HepG2 (cell line): Measurements from ENCODE around the gene SLC25A43. TPM values are rescaled to one million over a fixed set of nuclear protein-coding genes. Genes with fewer than 3 reads are reported as not detected.
A peak's percentile ranks its signal among the peaks of the same experiment; 100 is the strongest.

Experiments
- BCL6 ChIP-seq: IDR thresholded peaks from 2 replicates; pipeline ENCODE4 v1.6.1; 2016; ENCODE audit warnings: missing genetic modification reagents, missing compliant biosample characterization
- FOXA1 ChIP-seq, 2 experiments: fragments of 450-650 bp in 1 of 2; sonication (generic) in 1 of 2; formaldehyde crosslinking in 1 of 2; IDR thresholded peaks; 2 replicates each; pipeline versions ENCODE4 v1.4.0 to v1.6.1; 2016 to 2020; ENCODE audit warnings: missing genetic modification reagents in 1 of 2
- FOXK1 ChIP-seq: sonication (generic); formaldehyde crosslinking; IDR thresholded peaks from 2 replicates; pipeline ENCODE4 v1.4.0; 2020; ENCODE audit warnings: low read depth, missing genetic modification reagents, borderline replicate concordance
- HNF4A ChIP-seq: sonication (generic); formaldehyde crosslinking; IDR thresholded peaks from 2 replicates; pipeline ENCODE4 v1.4.0; 2020; ENCODE audit warnings: missing genetic modification reagents
- MAX ChIP-seq: IDR thresholded peaks from 2 replicates; pipeline ENCODE4 v1.6.1; 2012; ENCODE audit warnings: inconsistent platforms
- NR2C2 ChIP-seq: sonication (generic); formaldehyde crosslinking; IDR thresholded peaks from 2 replicates; pipeline ENCODE4 v1.4.0; 2020; ENCODE audit warnings: missing genetic modification reagents, mild to moderate bottlenecking, moderate library complexity, borderline replicate concordance
- PITX1 ChIP-seq: sonication (generic); formaldehyde crosslinking; IDR thresholded peaks from 2 replicates; pipeline ENCODE4 v1.5.1; 2020; ENCODE audit warnings: mild to moderate bottlenecking, missing genetic modification reagents
- PRDM15 ChIP-seq: sonication (generic); formaldehyde crosslinking; IDR thresholded peaks from 2 replicates; pipeline ENCODE4 v1.4.0; 2020; ENCODE audit warnings: missing genetic modification reagents
- TOE1 ChIP-seq: sonication (generic); formaldehyde crosslinking; IDR thresholded peaks from 2 replicates; pipeline ENCODE4 v1.4.0; 2020; ENCODE audit warnings: mild to moderate bottlenecking, missing genetic modification reagents
- TSC22D2 ChIP-seq: sonication (generic); formaldehyde crosslinking; IDR thresholded peaks from 2 replicates; pipeline ENCODE4 v1.5.1; 2020; ENCODE audit warnings: missing genetic modification reagents, mild to moderate bottlenecking, borderline replicate concordance
- ZMYM4 ChIP-seq: sonication (generic); formaldehyde crosslinking; IDR thresholded peaks from 2 replicates; pipeline ENCODE4 v1.8.1; 2023; ENCODE audit warnings: mild to moderate bottlenecking, missing genetic modification reagents
- ZNF24 ChIP-seq: fragments of 450-650 bp; IDR thresholded peaks from 2 replicates; pipeline ENCODE4 v1.6.1; 2017; ENCODE audit warnings: antibody characterized with exemption, mild to moderate bottlenecking
- ZNF570 ChIP-seq: sonication (generic); formaldehyde crosslinking; IDR thresholded peaks from 2 replicates; pipeline ENCODE4 v1.4.0; 2020; ENCODE audit warnings: mild to moderate bottlenecking, missing genetic modification reagents, borderline replicate concordance
- ZNF614 ChIP-seq: IDR thresholded peaks from 2 replicates; pipeline ENCODE4 v1.6.1; 2018; ENCODE audit warnings: missing biosample characterization, missing genetic modification reagents, inconsistent platforms, borderline replicate concordance
- ZNF75D ChIP-seq: sonication (generic); formaldehyde crosslinking; IDR thresholded peaks from 2 replicates; pipeline ENCODE4 v1.8.1; 2023; ENCODE audit warnings: missing genetic modification reagents, mild to moderate bottlenecking, borderline replicate concordance
- ZNF772 ChIP-seq: sonication (generic); formaldehyde crosslinking; IDR thresholded peaks from 2 replicates; pipeline ENCODE4 v1.5.0; 2020; ENCODE audit warnings: mild to moderate bottlenecking, missing genetic modification reagents
- polyA plus RNA-seq, 8 experiments: library from polyadenylated mRNA; depleted of rRNA in 3 of 8; stranded (reverse) in 7 of 8; unstranded in 1 of 8; fragments of >200 nt; fragmentation: Illumina TruSeq in 4 of 8; extraction: Trizol in 4 of 8; gene quantifications; 2 replicates each; pipeline versions ENCODE4 v1.2.1 to v1.2.3, GENCODE V29; 2011 to 2016; ENCODE audit warnings: low read depth in 4 of 8, missing spikeins in 1 of 8, mixed read lengths in 1 of 8; ENCODE audit not compliant: insufficient read depth in 1 of 8
- total RNA-seq, 5 experiments: library from RNA; depleted of rRNA; stranded (reverse); fragments of >200 nt; fragmentation: Illumina TruSeq; extraction: Trizol; gene quantifications; 2 replicates each; pipeline ENCODE4 v1.2.3, GENCODE V29; 2016; ENCODE audit warnings: low read depth in 1 of 5
- TF ChIP-seq, protein P1 (sequence below): sonication (generic); formaldehyde crosslinking; IDR thresholded peaks from 2 replicates; pipeline ENCODE4 v1.5.0; 2020; ENCODE audit warnings: mild to moderate bottlenecking, missing genetic modification reagents, borderline replicate concordance
- TF ChIP-seq, protein P2 (sequence below): sonication (generic); formaldehyde crosslinking; conservative IDR thresholded peaks from 2 replicates; pipeline ENCODE4 v1.4.0; 2020; ENCODE audit warnings: missing genetic modification reagents

The SLC25A43 gene
- total and polyA plus RNA-seq, 2 of the 13 experiments (the other 11 are each of a cell fraction or from before 2014, with no cell fraction given), result 5.8 to 13.2 TPM

DNA sequence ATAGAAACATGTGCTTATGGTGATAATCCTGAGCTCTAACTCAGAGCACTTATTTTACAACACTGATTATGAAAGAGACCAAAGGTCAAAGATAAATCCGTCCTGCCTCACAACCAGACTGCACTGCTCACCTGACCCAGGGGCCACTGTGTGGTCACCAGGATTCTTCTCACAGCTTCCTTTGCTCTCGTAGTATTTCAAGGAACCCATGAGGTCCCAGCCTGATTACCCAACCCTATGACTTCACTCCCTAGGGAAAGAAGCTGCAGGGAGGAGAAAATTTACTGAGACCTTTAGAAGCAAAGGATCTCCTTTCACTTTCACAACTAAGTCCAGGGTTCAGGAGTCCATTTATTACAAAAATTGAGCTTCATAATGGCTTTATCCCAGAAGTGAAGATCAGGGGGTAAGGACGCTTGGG is 78.7 kb downstream of the SLC25A43 start (continued):
- TF ChIP-seq, protein P1, sequence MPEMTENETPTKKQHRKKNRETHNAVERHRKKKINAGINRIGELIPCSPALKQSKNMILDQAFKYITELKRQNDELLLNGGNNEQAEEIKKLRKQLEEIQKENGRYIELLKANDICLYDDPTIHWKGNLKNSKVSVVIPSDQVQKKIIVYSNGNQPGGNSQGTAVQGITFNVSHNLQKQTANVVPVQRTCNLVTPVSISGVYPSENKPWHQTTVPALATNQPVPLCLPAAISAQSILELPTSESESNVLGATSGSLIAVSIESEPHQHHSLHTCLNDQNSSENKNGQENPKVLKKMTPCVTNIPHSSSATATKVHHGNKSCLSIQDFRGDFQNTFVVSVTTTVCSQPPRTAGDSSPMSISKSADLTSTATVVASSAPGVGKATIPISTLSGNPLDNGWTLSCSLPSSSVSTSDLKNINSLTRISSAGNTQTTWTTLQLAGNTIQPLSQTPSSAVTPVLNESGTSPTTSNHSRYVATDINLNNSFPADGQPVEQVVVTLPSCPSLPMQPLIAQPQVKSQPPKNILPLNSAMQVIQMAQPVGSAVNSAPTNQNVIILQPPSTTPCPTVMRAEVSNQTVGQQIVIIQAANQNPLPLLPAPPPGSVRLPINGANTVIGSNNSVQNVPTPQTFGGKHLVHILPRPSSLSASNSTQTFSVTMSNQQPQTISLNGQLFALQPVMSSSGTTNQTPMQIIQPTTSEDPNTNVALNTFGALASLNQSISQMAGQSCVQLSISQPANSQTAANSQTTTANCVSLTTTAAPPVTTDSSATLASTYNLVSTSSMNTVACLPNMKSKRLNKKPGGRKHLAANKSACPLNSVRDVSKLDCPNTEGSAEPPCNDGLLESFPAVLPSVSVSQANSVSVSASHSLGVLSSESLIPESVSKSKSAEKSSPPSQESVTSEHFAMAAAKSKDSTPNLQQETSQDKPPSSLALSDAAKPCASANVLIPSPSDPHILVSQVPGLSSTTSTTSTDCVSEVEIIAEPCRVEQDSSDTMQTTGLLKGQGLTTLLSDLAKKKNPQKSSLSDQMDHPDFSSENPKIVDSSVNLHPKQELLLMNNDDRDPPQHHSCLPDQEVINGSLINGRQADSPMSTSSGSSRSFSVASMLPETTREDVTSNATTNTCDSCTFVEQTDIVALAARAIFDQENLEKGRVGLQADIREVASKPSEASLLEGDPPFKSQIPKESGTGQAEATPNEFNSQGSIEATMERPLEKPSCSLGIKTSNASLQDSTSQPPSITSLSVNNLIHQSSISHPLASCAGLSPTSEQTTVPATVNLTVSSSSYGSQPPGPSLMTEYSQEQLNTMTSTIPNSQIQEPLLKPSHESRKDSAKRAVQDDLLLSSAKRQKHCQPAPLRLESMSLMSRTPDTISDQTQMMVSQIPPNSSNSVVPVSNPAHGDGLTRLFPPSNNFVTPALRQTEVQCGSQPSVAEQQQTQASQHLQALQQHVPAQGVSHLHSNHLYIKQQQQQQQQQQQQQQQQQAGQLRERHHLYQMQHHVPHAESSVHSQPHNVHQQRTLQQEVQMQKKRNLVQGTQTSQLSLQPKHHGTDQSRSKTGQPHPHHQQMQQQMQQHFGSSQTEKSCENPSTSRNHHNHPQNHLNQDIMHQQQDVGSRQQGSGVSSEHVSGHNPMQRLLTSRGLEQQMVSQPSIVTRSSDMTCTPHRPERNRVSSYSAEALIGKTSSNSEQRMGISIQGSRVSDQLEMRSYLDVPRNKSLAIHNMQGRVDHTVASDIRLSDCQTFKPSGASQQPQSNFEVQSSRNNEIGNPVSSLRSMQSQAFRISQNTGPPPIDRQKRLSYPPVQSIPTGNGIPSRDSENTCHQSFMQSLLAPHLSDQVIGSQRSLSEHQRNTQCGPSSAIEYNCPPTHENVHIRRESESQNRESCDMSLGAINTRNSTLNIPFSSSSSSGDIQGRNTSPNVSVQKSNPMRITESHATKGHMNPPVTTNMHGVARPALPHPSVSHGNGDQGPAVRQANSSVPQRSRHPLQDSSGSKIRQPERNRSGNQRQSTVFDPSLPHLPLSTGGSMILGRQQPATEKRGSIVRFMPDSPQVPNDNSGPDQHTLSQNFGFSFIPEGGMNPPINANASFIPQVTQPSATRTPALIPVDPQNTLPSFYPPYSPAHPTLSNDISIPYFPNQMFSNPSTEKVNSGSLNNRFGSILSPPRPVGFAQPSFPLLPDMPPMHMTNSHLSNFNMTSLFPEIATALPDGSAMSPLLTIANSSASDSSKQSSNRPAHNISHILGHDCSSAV (CRISPR knock-in tag), result no peak
- TF ChIP-seq ZNF570 (no peak), TOE1 (CRISPR knock-in tag) (no peak), PRDM15 (CRISPR knock-in tag) (0 out of 2 replicates have a peak, but pooled peaks have one; percentile 35), BCL6 (CRISPR knock-in tag) (peak; percentile 93), PITX1 (CRISPR knock-in tag) (peak; percentile 41; the same call in 1 of the 2 replicates), ZNF75D (CRISPR knock-in tag) (no peak), HNF4A (CRISPR knock-in tag) (peak; percentile 93), FOXK1 (CRISPR knock-in tag) (peak; percentile 21; the same call in 1 of the 2 replicates), MAX (peak; percentile 40; the same call in 1 of the 2 replicates), ZNF24 (no peak), FOXA1 (IDR thresholded peaks at IDR 0.05) (no peak), FOXA1 (CRISPR knock-in tag; IDR thresholded peaks at IDR 0.05) (no peak), ZMYM4 (CRISPR knock-in tag) (peak; percentile 22; the same call in 1 of the 2 replicates), ZNF772 (CRISPR knock-in tag) (no peak), NR2C2 (peak; percentile 44; the same call in 1 of the 2 replicates), ZNF614 (CRISPR knock-in tag) (no peak), TSC22D2 (CRISPR knock-in tag) (no peak)
- TF ChIP-seq, protein P2, sequence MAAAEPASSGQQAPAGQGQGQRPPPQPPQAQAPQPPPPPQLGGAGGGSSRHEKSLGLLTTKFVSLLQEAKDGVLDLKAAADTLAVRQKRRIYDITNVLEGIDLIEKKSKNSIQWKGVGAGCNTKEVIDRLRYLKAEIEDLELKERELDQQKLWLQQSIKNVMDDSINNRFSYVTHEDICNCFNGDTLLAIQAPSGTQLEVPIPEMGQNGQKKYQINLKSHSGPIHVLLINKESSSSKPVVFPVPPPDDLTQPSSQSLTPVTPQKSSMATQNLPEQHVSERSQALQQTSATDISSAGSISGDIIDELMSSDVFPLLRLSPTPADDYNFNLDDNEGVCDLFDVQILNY (CRISPR knock-in tag), result no peak
